HepG2 (cell line): Measurements from ENCODE around the gene NOVA2. TPM values are rescaled to one million over a fixed set of nuclear protein-coding genes. Genes with fewer than 3 reads are reported as not detected.
A peak's percentile ranks its signal among the peaks of the same experiment; 100 is the strongest.

ENCODE experiments used
- FOXA1 ChIP-seq, 2 experiments: fragments of 450-650 bp in 1 of 2; sonication (generic) in 1 of 2; formaldehyde crosslinking in 1 of 2; IDR thresholded peaks; 2 replicates each; pipeline versions ENCODE4 v1.4.0 to v1.6.1; 2016 to 2020; ENCODE audit warnings: missing genetic modification reagents in 1 of 2
- HDAC1 ChIP-seq: sonication (generic); formaldehyde crosslinking; IDR thresholded peaks from 2 replicates; pipeline ENCODE4 v1.5.1; 2020; ENCODE audit warnings: mild to moderate bottlenecking, missing genetic modification reagents
- NCOA2 ChIP-seq: sonication (generic); formaldehyde crosslinking; IDR thresholded peaks from 2 replicates; pipeline ENCODE4 v1.8.0; 2022; ENCODE audit warnings: inconsistent platforms
- RBAK ChIP-seq: sonication (generic); formaldehyde crosslinking; IDR thresholded peaks from 2 replicates; pipeline ENCODE4 v1.5.1; 2020; ENCODE audit warnings: mild to moderate bottlenecking, missing genetic modification reagents
- SNAPC2 ChIP-seq: sonication (generic); formaldehyde crosslinking; IDR thresholded peaks from 2 replicates; pipeline ENCODE4 v1.8.1; 2022; ENCODE audit warnings: mild to moderate bottlenecking, missing genetic modification reagents
- THAP11 ChIP-seq: IDR thresholded peaks from 2 replicates; pipeline ENCODE4 v1.6.1; 2016; ENCODE audit warnings: missing biosample characterization, missing genetic modification reagents
- TOPORS ChIP-seq: sonication (generic); formaldehyde crosslinking; IDR thresholded peaks from 2 replicates; pipeline ENCODE4 v1.8.0; 2023; ENCODE audit warnings: mild to moderate bottlenecking, missing genetic modification reagents
- TSC22D2 ChIP-seq: sonication (generic); formaldehyde crosslinking; IDR thresholded peaks from 2 replicates; pipeline ENCODE4 v1.5.1; 2020; ENCODE audit warnings: missing genetic modification reagents, mild to moderate bottlenecking, borderline replicate concordance
- ZMAT3 ChIP-seq: sonication (generic); formaldehyde crosslinking; conservative IDR thresholded peaks from 2 replicates; pipeline ENCODE4 v1.7.0; 2021; ENCODE audit warnings: missing genetic modification reagents
- ZNF138 ChIP-seq: sonication (generic); formaldehyde crosslinking; IDR thresholded peaks from 2 replicates; pipeline ENCODE4 v1.5.0; 2020; ENCODE audit warnings: mild to moderate bottlenecking, low read depth, missing genetic modification reagents
- ZNF234 ChIP-seq: sonication (generic); formaldehyde crosslinking; conservative IDR thresholded peaks from 2 replicates; pipeline ENCODE4 v1.5.1; 2020; ENCODE audit warnings: mild to moderate bottlenecking, missing genetic modification reagents
- ZNF441 ChIP-seq: sonication (generic); formaldehyde crosslinking; IDR thresholded peaks from 2 replicates; pipeline ENCODE4 v1.7.0; 2021; ENCODE audit warnings: missing genetic modification reagents, borderline replicate concordance
- polyA plus RNA-seq, 8 experiments: library from polyadenylated mRNA; depleted of rRNA in 3 of 8; stranded (reverse) in 7 of 8; unstranded in 1 of 8; fragments of >200 nt; fragmentation: Illumina TruSeq in 4 of 8; extraction: Trizol in 4 of 8; gene quantifications; 2 replicates each; pipeline versions ENCODE4 v1.2.1 to v1.2.3, GENCODE V29; 2011 to 2016; ENCODE audit warnings: low read depth in 4 of 8, missing spikeins in 1 of 8, mixed read lengths in 1 of 8; ENCODE audit not compliant: insufficient read depth in 1 of 8
- total RNA-seq, 5 experiments: library from RNA; depleted of rRNA; stranded (reverse); fragments of >200 nt; fragmentation: Illumina TruSeq; extraction: Trizol; gene quantifications; 2 replicates each; pipeline ENCODE4 v1.2.3, GENCODE V29; 2016; ENCODE audit warnings: low read depth in 1 of 5
- TF ChIP-seq, protein P1 (sequence below): IDR thresholded peaks from 2 replicates; pipeline ENCODE4 v1.6.1; 2016; ENCODE audit warnings: low read depth, missing genetic modification reagents, missing compliant biosample characterization
- TF ChIP-seq, protein P2 (sequence below): sonication (generic); formaldehyde crosslinking; IDR thresholded peaks from 2 replicates; pipeline ENCODE4 v1.5.1; 2020; ENCODE audit warnings: missing genetic modification reagents, mild to moderate bottlenecking, borderline replicate concordance
- TF ChIP-seq, protein P3 (sequence below): IDR thresholded peaks from 2 replicates; pipeline ENCODE4 v1.6.1; 2016; ENCODE audit warnings: low read depth
- TF ChIP-seq, protein P4 (sequence below): sonication (generic); formaldehyde crosslinking; IDR thresholded peaks from 2 replicates; pipeline ENCODE4 v1.5.0; 2020; ENCODE audit warnings: mild to moderate bottlenecking, missing genetic modification reagents
- TF ChIP-seq, protein P5 (sequence below): sonication (generic); formaldehyde crosslinking; IDR thresholded peaks from 2 replicates; pipeline ENCODE4 v1.8.1; 2023; ENCODE audit warnings: mild to moderate bottlenecking, missing genetic modification reagents

The NOVA2 gene
- total and polyA plus RNA-seq, 2 of the 13 experiments (the other 11 are each of a cell fraction or from before 2014, with no cell fraction given), result not detected

DNA sequence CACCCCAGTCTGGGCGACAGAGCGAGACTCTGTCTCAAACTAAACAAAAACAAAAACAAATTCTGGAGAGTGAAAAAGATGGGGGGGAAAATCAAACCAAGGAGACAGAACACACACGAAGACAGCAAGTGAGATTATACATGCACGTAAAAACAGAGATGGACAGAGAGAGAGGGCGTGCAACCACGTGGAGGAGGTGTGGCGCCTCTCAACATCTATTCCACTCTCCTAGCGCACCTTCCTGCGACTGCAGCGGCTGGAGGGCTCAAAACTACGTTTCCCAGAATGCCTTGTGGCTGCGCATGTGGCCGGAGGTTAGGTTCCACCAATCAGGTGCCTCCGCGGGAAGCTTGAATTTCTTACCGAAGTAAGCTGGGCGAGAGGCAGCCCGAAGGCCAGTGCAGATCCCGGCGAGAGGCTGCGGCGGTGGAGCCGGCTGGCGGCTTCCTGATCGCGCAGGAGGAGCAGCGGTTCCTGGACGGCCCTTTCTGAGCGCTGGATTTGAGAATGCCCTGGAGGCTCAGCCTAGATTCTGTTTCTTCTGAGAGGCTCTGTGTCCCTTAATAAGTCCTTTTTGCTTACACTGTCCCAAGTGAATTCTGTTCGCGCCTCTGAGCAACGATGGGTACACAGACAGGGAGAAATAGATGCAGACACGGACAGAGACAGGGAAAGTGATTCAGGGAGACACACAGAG lies 46.0 kb downstream of the NOVA2 start (continued):
- TF ChIP-seq, protein P1, sequence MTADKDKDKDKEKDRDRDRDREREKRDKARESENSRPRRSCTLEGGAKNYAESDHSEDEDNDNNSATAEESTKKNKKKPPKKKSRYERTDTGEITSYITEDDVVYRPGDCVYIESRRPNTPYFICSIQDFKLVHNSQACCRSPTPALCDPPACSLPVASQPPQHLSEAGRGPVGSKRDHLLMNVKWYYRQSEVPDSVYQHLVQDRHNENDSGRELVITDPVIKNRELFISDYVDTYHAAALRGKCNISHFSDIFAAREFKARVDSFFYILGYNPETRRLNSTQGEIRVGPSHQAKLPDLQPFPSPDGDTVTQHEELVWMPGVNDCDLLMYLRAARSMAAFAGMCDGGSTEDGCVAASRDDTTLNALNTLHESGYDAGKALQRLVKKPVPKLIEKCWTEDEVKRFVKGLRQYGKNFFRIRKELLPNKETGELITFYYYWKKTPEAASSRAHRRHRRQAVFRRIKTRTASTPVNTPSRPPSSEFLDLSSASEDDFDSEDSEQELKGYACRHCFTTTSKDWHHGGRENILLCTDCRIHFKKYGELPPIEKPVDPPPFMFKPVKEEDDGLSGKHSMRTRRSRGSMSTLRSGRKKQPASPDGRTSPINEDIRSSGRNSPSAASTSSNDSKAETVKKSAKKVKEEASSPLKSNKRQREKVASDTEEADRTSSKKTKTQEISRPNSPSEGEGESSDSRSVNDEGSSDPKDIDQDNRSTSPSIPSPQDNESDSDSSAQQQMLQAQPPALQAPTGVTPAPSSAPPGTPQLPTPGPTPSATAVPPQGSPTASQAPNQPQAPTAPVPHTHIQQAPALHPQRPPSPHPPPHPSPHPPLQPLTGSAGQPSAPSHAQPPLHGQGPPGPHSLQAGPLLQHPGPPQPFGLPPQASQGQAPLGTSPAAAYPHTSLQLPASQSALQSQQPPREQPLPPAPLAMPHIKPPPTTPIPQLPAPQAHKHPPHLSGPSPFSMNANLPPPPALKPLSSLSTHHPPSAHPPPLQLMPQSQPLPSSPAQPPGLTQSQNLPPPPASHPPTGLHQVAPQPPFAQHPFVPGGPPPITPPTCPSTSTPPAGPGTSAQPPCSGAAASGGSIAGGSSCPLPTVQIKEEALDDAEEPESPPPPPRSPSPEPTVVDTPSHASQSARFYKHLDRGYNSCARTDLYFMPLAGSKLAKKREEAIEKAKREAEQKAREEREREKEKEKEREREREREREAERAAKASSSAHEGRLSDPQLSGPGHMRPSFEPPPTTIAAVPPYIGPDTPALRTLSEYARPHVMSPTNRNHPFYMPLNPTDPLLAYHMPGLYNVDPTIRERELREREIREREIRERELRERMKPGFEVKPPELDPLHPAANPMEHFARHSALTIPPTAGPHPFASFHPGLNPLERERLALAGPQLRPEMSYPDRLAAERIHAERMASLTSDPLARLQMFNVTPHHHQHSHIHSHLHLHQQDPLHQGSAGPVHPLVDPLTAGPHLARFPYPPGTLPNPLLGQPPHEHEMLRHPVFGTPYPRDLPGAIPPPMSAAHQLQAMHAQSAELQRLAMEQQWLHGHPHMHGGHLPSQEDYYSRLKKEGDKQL, result no peak
- TF ChIP-seq, protein P2, sequence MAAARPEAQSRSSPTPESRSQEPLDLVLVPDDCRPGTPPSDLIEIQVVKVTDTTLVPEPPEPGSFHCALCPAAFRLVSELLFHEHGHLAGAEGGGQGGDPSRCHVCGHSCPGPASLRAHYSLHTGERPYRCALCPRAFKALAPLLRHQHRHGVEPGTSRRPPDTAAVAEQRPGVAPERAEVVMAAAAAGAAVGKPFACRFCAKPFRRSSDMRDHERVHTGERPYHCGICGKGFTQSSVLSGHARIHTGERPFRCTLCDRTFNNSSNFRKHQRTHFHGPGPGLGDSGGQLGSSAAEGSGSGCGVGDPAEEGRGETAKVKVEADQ (CRISPR knock-in tag), result no peak
- TF ChIP-seq TSC22D2 (no peak), ZNF441 (CRISPR knock-in tag) (no peak), RBAK (CRISPR knock-in tag) (no peak), THAP11 (CRISPR knock-in tag) (peak; percentile 100), ZNF138 (CRISPR knock-in tag) (no peak), SNAPC2 (CRISPR knock-in tag) (peak; percentile 76; the same call in 1 of the 2 replicates), NCOA2 (CRISPR knock-in tag) (0 out of 2 replicates have a peak, but pooled peaks have one; percentile 19), ZMAT3 (CRISPR knock-in tag) (no peak), TOPORS (CRISPR knock-in tag) (peak; percentile 72; the same call in 1 of the 2 replicates), HDAC1 (CRISPR knock-in tag) (peak; percentile 90), FOXA1 (IDR thresholded peaks at IDR 0.05) (no peak), FOXA1 (CRISPR knock-in tag; IDR thresholded peaks at IDR 0.05) (no peak), ZNF234 (CRISPR knock-in tag) (no peak)
- TF ChIP-seq, protein P3, sequence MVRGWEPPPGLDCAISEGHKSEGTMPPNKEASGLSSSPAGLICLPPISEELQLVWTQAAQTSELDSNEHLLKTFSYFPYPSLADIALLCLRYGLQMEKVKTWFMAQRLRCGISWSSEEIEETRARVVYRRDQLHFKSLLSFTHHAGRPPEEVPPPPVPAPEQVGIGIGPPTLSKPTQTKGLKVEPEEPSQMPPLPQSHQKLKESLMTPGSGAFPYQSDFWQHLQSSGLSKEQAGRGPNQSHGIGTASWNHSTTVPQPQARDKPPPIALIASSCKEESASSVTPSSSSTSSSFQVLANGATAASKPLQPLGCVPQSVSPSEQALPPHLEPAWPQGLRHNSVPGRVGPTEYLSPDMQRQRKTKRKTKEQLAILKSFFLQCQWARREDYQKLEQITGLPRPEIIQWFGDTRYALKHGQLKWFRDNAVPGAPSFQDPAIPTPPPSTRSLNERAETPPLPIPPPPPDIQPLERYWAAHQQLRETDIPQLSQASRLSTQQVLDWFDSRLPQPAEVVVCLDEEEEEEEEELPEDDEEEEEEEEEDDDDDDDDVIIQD, result no peak
- TF ChIP-seq, protein P4, sequence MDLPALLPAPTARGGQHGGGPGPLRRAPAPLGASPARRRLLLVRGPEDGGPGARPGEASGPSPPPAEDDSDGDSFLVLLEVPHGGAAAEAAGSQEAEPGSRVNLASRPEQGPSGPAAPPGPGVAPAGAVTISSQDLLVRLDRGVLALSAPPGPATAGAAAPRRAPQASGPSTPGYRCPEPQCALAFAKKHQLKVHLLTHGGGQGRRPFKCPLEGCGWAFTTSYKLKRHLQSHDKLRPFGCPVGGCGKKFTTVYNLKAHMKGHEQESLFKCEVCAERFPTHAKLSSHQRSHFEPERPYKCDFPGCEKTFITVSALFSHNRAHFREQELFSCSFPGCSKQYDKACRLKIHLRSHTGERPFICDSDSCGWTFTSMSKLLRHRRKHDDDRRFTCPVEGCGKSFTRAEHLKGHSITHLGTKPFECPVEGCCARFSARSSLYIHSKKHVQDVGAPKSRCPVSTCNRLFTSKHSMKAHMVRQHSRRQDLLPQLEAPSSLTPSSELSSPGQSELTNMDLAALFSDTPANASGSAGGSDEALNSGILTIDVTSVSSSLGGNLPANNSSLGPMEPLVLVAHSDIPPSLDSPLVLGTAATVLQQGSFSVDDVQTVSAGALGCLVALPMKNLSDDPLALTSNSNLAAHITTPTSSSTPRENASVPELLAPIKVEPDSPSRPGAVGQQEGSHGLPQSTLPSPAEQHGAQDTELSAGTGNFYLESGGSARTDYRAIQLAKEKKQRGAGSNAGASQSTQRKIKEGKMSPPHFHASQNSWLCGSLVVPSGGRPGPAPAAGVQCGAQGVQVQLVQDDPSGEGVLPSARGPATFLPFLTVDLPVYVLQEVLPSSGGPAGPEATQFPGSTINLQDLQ (CRISPR knock-in tag), result no peak
- TF ChIP-seq, protein P5, sequence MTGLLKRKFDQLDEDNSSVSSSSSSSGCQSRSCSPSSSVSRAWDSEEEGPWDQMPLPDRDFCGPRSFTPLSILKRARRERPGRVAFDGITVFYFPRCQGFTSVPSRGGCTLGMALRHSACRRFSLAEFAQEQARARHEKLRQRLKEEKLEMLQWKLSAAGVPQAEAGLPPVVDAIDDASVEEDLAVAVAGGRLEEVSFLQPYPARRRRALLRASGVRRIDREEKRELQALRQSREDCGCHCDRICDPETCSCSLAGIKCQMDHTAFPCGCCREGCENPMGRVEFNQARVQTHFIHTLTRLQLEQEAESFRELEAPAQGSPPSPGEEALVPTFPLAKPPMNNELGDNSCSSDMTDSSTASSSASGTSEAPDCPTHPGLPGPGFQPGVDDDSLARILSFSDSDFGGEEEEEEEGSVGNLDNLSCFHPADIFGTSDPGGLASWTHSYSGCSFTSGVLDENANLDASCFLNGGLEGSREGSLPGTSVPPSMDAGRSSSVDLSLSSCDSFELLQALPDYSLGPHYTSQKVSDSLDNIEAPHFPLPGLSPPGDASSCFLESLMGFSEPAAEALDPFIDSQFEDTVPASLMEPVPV, result peak; percentile 85; the same call in 1 of the 2 replicates
